IMR-90 (cell line): Measurements from ENCODE around the gene TSC22D4. TPM values are rescaled to one million over a fixed set of nuclear protein-coding genes. Genes with fewer than 3 reads are reported as not detected.
"Not testable (repeated sequence)": the region's sequence is repeated elsewhere in the genome, so short reads cannot be mapped to it uniquely, and the experiment has no call there.

ENCODE experiments used
- ATAC-seq: fragments of 200-7000 bp; cut with Tn5 transposase; 2 replicates; pipeline ENCODE4 v1.9.1; 2020; ENCODE audit warnings: low read depth, mild to moderate bottlenecking, moderate library complexity
- BruUV-seq: library from RNA; stranded (reverse); fragments of 400-500 nt; replicated peaks from 2 replicates; lab custom pipeline; 2021; lab: Mats Ljungman, UMichigan
- CTCF ChIA-PET: fragments of 300-600 bp; formaldehyde crosslinking; extraction: SDS; loops from one replicate; lab custom pipeline; 2021; ENCODE audit warnings: antibody characterized with exemption; lab: Yijun Ruan, JAX
- POLR2A ChIA-PET: fragments of 300-600 bp; sonication (Branson Sonifier 250); formaldehyde crosslinking; loops from one replicate; lab custom pipeline; 2022; ENCODE audit warnings: antibody characterized with exemption; ENCODE audit not compliant: unreplicated experiment; lab: Charles Lee
- DNase-seq: peaks from one replicate; pipeline ENCODE4 v3.0.0; 2013
- H2AFZ ChIP-seq: replicated peaks from 2 replicates; pipeline ENCODE3; 2013; ENCODE audit warnings: low read length, mild to moderate bottlenecking; ENCODE audit not compliant: poor library complexity
- H2AK5ac ChIP-seq: 2 replicates; pipeline ENCODE4 v1.6.1; 2013; ENCODE audit warnings: low read depth, low read length, inconsistent platforms
- H2AK9ac ChIP-seq: replicated peaks from 2 replicates; pipeline ENCODE3; 2013; ENCODE audit warnings: mild to moderate bottlenecking, low read depth, low read length, moderate library complexity; ENCODE audit not compliant: poor library complexity
- H2BK120ac ChIP-seq: 2 replicates; pipeline ENCODE4 v1.6.1; 2013; ENCODE audit warnings: low read depth, low read length, inconsistent platforms
- H2BK15ac ChIP-seq: 3 replicates; pipeline ENCODE4 v1.6.1; 2013; ENCODE audit warnings: low read depth, low read length, inconsistent platforms
- H2BK20ac ChIP-seq: 2 replicates; pipeline ENCODE4 v1.6.1; 2013; ENCODE audit warnings: low read depth, mild to moderate bottlenecking, inconsistent platforms, low read length, moderate library complexity
- H2BK5ac ChIP-seq: 2 replicates; pipeline ENCODE4 v1.6.1; 2013; ENCODE audit warnings: mild to moderate bottlenecking, low read depth, low read length, inconsistent platforms; ENCODE audit not compliant: poor library complexity, severe bottlenecking
- H3K14ac ChIP-seq: replicated peaks from 2 replicates; pipeline ENCODE4 v1.6.1; 2013; ENCODE audit warnings: low read depth, low read length, inconsistent platforms
- H3K18ac ChIP-seq: 2 replicates; pipeline ENCODE4 v1.6.1; 2013; ENCODE audit warnings: low read depth, low read length, control low read depth
- H3K23ac ChIP-seq: 2 replicates; pipeline ENCODE4 v1.6.1; 2013; ENCODE audit warnings: low read depth, low read length, inconsistent platforms
- H3K27ac ChIP-seq: 2 replicates; pipeline ENCODE4 v1.5.1; 2013; ENCODE audit warnings: mild to moderate bottlenecking, control low read depth, low read length; ENCODE audit not compliant: insufficient read depth
- H3K27me3 ChIP-seq: 2 replicates; pipeline ENCODE4 v1.6.1; 2013; ENCODE audit warnings: low read length; ENCODE audit not compliant: control insufficient read depth, insufficient read depth
- H3K36me3 ChIP-seq: 2 replicates; pipeline ENCODE4 v1.6.1; 2013; ENCODE audit warnings: low read length, mixed read lengths; ENCODE audit not compliant: control insufficient read depth, insufficient read depth
- H3K4ac ChIP-seq: 2 replicates; pipeline ENCODE4 v1.6.1; 2013; ENCODE audit warnings: low read depth, low read length, inconsistent platforms
- H3K4me1 ChIP-seq: 2 replicates; pipeline ENCODE4 v1.6.1; 2013; ENCODE audit warnings: low read length, mixed read lengths; ENCODE audit not compliant: control insufficient read depth, insufficient read depth
- H3K4me2 ChIP-seq: 2 replicates; pipeline ENCODE4 v1.6.1; 2013; ENCODE audit warnings: low read depth, mild to moderate bottlenecking, control low read depth, low read length, moderate library complexity
- H3K4me3 ChIP-seq: 2 replicates; pipeline ENCODE4 v1.5.1; 2013; ENCODE audit warnings: low read depth, mild to moderate bottlenecking, control low read depth, low read length, moderate library complexity; ENCODE audit not compliant: insufficient read depth
- H3K56ac ChIP-seq: 2 replicates; pipeline ENCODE4 v1.6.1; 2013; ENCODE audit warnings: low read length, inconsistent platforms; ENCODE audit not compliant: insufficient read depth; ENCODE audit errors: extremely low read depth
- H3K79me1 ChIP-seq, 2 experiments: 2 replicates each; pipeline ENCODE4 v1.6.1; 2013; ENCODE audit warnings: low read length in 2 of 2, inconsistent platforms in 1 of 2, low read depth in 1 of 2
- H3K9ac ChIP-seq: 2 replicates; pipeline ENCODE4 v1.6.1; 2013; ENCODE audit warnings: low read depth, low read length, control low read depth
- H3K9me1 ChIP-seq: 2 replicates; pipeline ENCODE4 v1.6.1; 2013; ENCODE audit warnings: low read length, inconsistent platforms; ENCODE audit not compliant: insufficient read depth
- H3K9me3 ChIP-seq: 2 replicates; pipeline ENCODE4 v1.6.1; 2013; ENCODE audit warnings: low read length; ENCODE audit not compliant: control insufficient read depth, insufficient read depth
- H4K20me1 ChIP-seq: 2 replicates; pipeline ENCODE4 v1.6.1; 2013; ENCODE audit warnings: low read length, inconsistent platforms; ENCODE audit not compliant: insufficient read depth
- H4K5ac ChIP-seq: 2 replicates; pipeline ENCODE4 v1.6.1; 2013; ENCODE audit warnings: mild to moderate bottlenecking, low read depth, low read length, control low read depth
- H4K8ac ChIP-seq, 2 experiments: 2 replicates each; pipeline ENCODE4 v1.6.1; 2013; ENCODE audit warnings: low read depth in 2 of 2, low read length in 2 of 2, control low read depth in 1 of 2, inconsistent platforms in 1 of 2
- H4K91ac ChIP-seq: 2 replicates; pipeline ENCODE4 v1.6.1; 2013; ENCODE audit warnings: low read depth, low read length, inconsistent platforms; ENCODE audit not compliant: insufficient read depth
- MXI1 ChIP-seq: IDR thresholded peaks from 2 replicates; pipeline ENCODE4 v1.6.1; 2012; ENCODE audit warnings: low read depth, mild to moderate bottlenecking, low read length, moderate library complexity, borderline replicate concordance
- WGBS, 2 experiments: methylation state at CpG; one replicate each; pipeline versions ENCODE4 v1.1.5 to v1.1.7; 2013; ENCODE audit warnings: missing lambda C conversion rate in 2 of 2; ENCODE audit not compliant: insufficient read length in 1 of 2; ENCODE audit errors: extremely low coverage in 2 of 2; 5-methylcytosine and 5-hydroxymethylcytosine counted together
- dilution Hi-C: fragments of 300-500 bp; cut with HindIII; formaldehyde crosslinking; loops from one replicate; pipeline ENCODE4 v1.14.3; 2018; ENCODE audit warnings: low sequenced_read_pairs; ENCODE audit not compliant: unreplicated experiment
- in situ Hi-C: fragments of 300-500 bp; cut with MboI; formaldehyde crosslinking; loops from 3 replicates; pipeline ENCODE4 v1.14.3; 2019; ENCODE audit warnings: low sequenced_read_pairs, inconsistent platforms, mixed read lengths
- intact Hi-C: fragments of 100-400 bp; cut with micrococcal nuclease; formaldehyde crosslinking; loops from 2 replicates; pipeline ENCODE4 v1.10.0; 2022
- polyA plus RNA-seq, 3 experiments: library from polyadenylated mRNA; depleted of rRNA; stranded (reverse); fragments of >200 nt; gene quantifications; 2 replicates each; pipeline ENCODE4 v1.2.3, GENCODE V29; 2012; ENCODE audit warnings: low replicate concordance in 1 of 3
- total RNA-seq: library from RNA; depleted of rRNA; stranded (reverse); fragments of >200 nt; gene quantifications from 2 replicates; pipeline ENCODE4 v1.2.3, GENCODE V29; 2012

The TSC22D4 gene
- total and polyA plus RNA-seq, 2 of the 4 experiments (the other 2 are of a cell fraction) = 9.3 to 29.9 TPM

DNA sequence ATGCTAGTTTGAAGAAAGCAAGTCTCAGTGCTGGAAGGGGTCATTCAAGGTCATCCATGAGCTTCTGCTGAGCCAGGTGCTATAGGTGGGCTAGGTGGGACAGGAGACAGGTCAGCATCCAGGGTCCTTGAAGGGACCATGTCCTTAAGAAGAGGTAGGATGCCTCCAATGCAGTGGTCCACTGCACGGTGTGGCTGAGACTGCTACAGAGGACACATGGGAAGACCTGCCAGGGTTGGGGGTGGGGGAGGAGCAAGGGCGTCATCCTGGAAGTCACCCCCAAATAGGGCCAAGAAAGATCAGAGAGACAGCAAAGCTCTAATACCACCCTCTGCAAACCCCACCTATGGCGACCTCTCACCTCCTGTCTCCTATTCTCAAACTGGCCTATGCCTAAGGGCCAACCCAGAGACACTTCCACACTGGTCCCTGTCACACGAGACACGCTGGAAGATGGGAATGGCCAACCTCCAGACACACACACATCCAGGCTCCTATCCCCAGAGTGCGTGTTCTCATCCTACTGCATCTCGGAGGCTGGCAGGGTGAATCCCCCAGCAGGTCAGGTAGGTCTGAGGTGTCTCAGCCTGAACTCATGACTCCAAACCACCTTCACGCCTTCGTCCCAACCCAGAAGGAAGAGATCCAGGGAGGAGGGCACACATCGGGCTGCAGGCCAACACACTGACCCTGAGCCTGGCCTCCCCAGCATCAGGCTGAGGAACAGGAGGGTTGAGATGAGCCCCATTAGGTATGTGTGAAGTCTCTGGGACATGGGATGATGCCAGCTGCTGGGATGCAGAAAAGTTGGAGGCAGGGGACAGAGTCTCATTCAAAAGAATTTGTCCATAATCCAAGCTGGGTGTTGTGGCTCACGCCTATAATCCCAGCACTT is 37.1 kb downstream of the TSC22D4 start (continued):
- TF ChIP-seq MXI1 = no peak

DNA sequence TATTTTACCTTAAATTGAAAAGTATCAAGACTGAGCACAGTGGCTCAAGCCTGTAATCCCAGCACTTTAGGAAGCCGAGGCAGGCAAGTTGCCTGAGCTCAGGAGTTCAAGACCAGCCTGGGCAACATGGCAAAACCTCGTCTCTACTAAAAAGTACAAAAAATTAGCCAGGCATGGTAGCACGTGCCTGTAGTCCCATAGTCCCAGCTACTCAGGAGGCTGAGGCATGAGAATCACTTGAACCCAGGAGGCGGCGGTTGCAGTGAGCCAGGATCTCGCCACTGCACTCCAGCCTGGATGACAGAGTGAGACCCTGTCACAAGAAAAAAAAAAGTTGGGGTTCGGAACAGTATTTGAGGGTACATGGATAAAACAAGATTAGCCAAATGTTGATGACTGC is 39.8 kb downstream of the TSC22D4 start:
- Histone ChIP-seq H3K4me2 (0 out of 2 replicates have a peak overlapping the region, but pooled peaks have one; percentile 2), H4K8ac (peak overlapping the region; percentile 34 to 84; a peak in 3 of 4 replicates), H3K18ac (peak overlapping the region; percentile 59), H3K56ac (peak overlapping the region; percentile 30; the same call in 1 of the 2 replicates), H3K4me1 (peaks cover 12% of the 10 kb centered on the region), H2BK15ac (peak overlapping the region; percentile 83; the same call in 2 of the 3 replicates), H3K14ac (0 out of 2 replicates have a peak overlapping the region, but pooled peaks have one; percentile 16), H3K9me1 (peaks cover 14% of the 10 kb centered on the region), H4K5ac (peak overlapping the region; percentile 68), H2AK5ac (peak overlapping the region; percentile 85), H2BK5ac (peak overlapping the region; percentile 94), H3K79me1 (peaks cover 8 to 26% of the 10 kb centered on the region in 2 experiments; a peak in 3 of 4 replicates), H2BK20ac (peak overlapping the region; percentile 65), H3K9ac (peak overlapping the region; percentile 0; the same call in 1 of the 2 replicates), H3K4ac (peak overlapping the region; percentile 91), H4K91ac (peak overlapping the region; percentile 97), H3K27ac (peak overlapping the region; percentile 54), H2BK120ac (peak overlapping the region; percentile 83)
- DNase-seq, H2AFZ ChIP-seq, H2AK9ac ChIP-seq, intact Hi-C loops, H3K36me3 ChIP-seq, ATAC-seq, H4K20me1 ChIP-seq, H3K9me3 ChIP-seq, dilution Hi-C loops, H3K23ac ChIP-seq, BruUV-seq, H3K4me3 ChIP-seq, POLR2A ChIA-PET, H3K27me3 ChIP-seq: not testable (repeated sequence)
- in situ Hi-C loops = loop anchor here (25.0 kb wide), 1 partner anchor 673 kb away; no protein-coding TSS in a partner anchor
- 84% methylated on average over 3 of the region's 7 CpGs; no CpG with 5 or more reads in 1 of the 2 experiments for WGBS, 2 experiments
- CTCF ChIA-PET = interaction anchor here (0.6 to 1.1 kb wide), 3 partner anchors 10 to 13 kb away, joined by 3 to 4 read pairs (median 3); partner anchors contain the start of gene ZCWPW1

- H2BK20ac ChIP-seq = peak overlapping the region; percentile 65; the same call in 1 of the 2 replicates
- H2AK9ac ChIP-seq, H3K27me3 ChIP-seq, H4K20me1 ChIP-seq, POLR2A ChIA-PET, H3K18ac ChIP-seq, H3K14ac ChIP-seq, H3K56ac ChIP-seq, H3K9ac ChIP-seq, dilution Hi-C loops, H2AFZ ChIP-seq, H3K4me3 ChIP-seq, DNase-seq, H3K4me2 ChIP-seq, H3K9me3 ChIP-seq, BruUV-seq, intact Hi-C loops, ATAC-seq, H3K23ac ChIP-seq: not testable (repeated sequence)
- peak overlapping the region; percentile 83; the same call in 2 of the 3 replicates for H2BK15ac ChIP-seq
- peaks cover 11% of the 10 kb centered on the region for H3K36me3 ChIP-seq
- H4K5ac ChIP-seq = peak overlapping the region; percentile 68
- H3K9me1 ChIP-seq = peaks cover 16% of the 10 kb centered on the region
- H3K79me1 ChIP-seq = peaks cover 13 to 31% of the 10 kb centered on the region in 2 experiments
- peak overlapping the region; percentile 97 for H4K91ac ChIP-seq
- H3K4me1 ChIP-seq = peaks cover 10% of the 10 kb centered on the region
- peak overlapping the region; percentile 83 for H2BK120ac ChIP-seq
- peak overlapping the region; percentile 78; the same call in 1 of the 2 replicates for H2AK5ac ChIP-seq
- in situ Hi-C loops = loop anchor here (25.0 kb wide), 1 partner anchor 674 kb away; no protein-coding TSS in a partner anchor
- peak overlapping the region; percentile 91; the same call in 1 of the 2 replicates for H3K4ac ChIP-seq
- H3K27ac ChIP-seq = peak overlapping the region; percentile 54
- WGBS, 2 experiments = no CpG with 5 or more reads among the region's 8 CpGs
- H2BK5ac ChIP-seq = peak overlapping the region; percentile 94
- peak overlapping the region; percentile 34 to 84; a peak in 3 of 4 replicates for H4K8ac ChIP-seq
- CTCF ChIA-PET = interaction anchor here (0.6 kb wide), 1 partner anchor 13 kb away, joined by 3 read pairs; no protein-coding TSS in a partner anchor
Observed at GRCh38 chr7:100438731-100439130, 40.3 kb downstream of the TSC22D4 start.
